Adrenal gland (tissue), 12 donors: ENCODE data around the gene PDE7B. TPM values are rescaled to one million over a fixed set of nuclear protein-coding genes. Genes with fewer than 3 reads are reported as not detected.

ENCODE experiments used
- DNase-seq, 7 donors: peaks; one replicate each; pipeline ENCODE4 v3.0.0-alpha.2; 2019 to 2020
- H3K27ac ChIP-seq, 5 donors: fragments of 200-600 bp; sonication (generic) in 4 of 5; 1 replicate in 3 of 5; 2 replicates in 2 of 5; pipeline versions ENCODE4 v1.5.1 to v1.8.0; 2016 to 2020; ENCODE audit warnings: mild to moderate bottlenecking in 1 of 5
- H3K27me3 ChIP-seq: fragments of 200-600 bp; 2 replicates; pipeline ENCODE4 v1.8.0; 2021
- H3K36me3 ChIP-seq, 2 donors: fragments of 200-600 bp; replicated peaks in 1 of 2; 1 replicate in 1 of 2; 2 replicates in 1 of 2; pipeline versions ENCODE4 v1.5.1 to v1.8.0; 2018 to 2022
- H3K4me1 ChIP-seq, 2 donors: fragments of 200-600 bp; replicated peaks in 1 of 2; 1 replicate in 1 of 2; 2 replicates in 1 of 2; pipeline versions ENCODE4 v1.5.1 to v1.8.0; 2018 to 2021
- H3K4me3 ChIP-seq, 4 donors: fragments of 200-600 bp; sonication (generic) in 3 of 4; one replicate each; pipeline ENCODE4 v1.5.1; 2016 to 2018
- H3K9me3 ChIP-seq, 3 donors: fragments of 200-600 bp; sonication (generic) in 1 of 3; replicated peaks in 1 of 3; 1 replicate in 2 of 3; 2 replicates in 1 of 3; pipeline versions ENCODE4 v1.5.1 to v1.8.0; 2016 to 2021
- CTCF ChIP-seq, 6 experiments: fragments of 450-650 bp in 4 of 6; fragments of 200-600 bp in 2 of 6; sonication (generic) in 1 of 6; IDR thresholded peaks; 1 replicate in 5 of 6; 2 replicates in 1 of 6; pipeline versions ENCODE4 v1.5.1 to v1.8.0; 2016 to 2021; ENCODE audit warnings: antibody characterized with exemption in 6 of 6, mild to moderate bottlenecking in 2 of 6, moderate library complexity in 1 of 6
- POLR2A ChIP-seq, 2 donors: fragments of 450-650 bp; IDR thresholded peaks; one replicate each; pipeline ENCODE4 v1.6.1; 2017; ENCODE audit warnings: antibody characterized with exemption in 2 of 2, mild to moderate bottlenecking in 2 of 2, moderate library complexity in 1 of 2
- WGBS, 4 donors: extraction: QIAGEN DNeasy Blood & Tissue Kit in 2 of 4; methylation state at CpG; one replicate each; pipeline versions ENCODE4 v1.1.5 to v1.1.7; 2013 to 2017; 5-methylcytosine and 5-hydroxymethylcytosine counted together
- intact Hi-C, 2 donors: fragments of 100-400 bp; cut with DNase I; formaldehyde crosslinking; loops; one replicate each; pipeline versions ENCODE4 v1.14.1 to v1.15.0; 2022 to 2023
- polyA plus RNA-seq, 3 donors: library from polyadenylated mRNA; stranded (reverse); fragments of 200-250 nt in 2 of 3; fragments of 350-450 nt in 1 of 3; fragmentation: Illumina TruSeq in 1 of 3; extraction: RNeasy Lipid Tissue Mini Kit (QIAGEN cat#74804) in 1 of 3; gene quantifications; one replicate each; pipeline ENCODE4 v1.2.3, GENCODE V29; 2013 to 2014
- total RNA-seq, 9 donors: library from RNA; depleted of rRNA in 4 of 9; stranded (reverse); fragments of >200 nt in 4 of 9; fragments of 120-200 nt in 1 of 9; fragmentation: NEBNext Ultra II Directional in 1 of 9; extraction: Animal tissue kit (Norgen Biotek cat#: 25700) in 1 of 9; gene quantifications; one replicate each; pipeline versions ENCODE4 v1.1.0 to v1.2.4, GENCODE V29; 2013 to 2023
- donor health status: healthy with polysubstance abuse.
- donor health status: Bipolar disorder and iron deficiency.
- donor health status: DM: yes; HTN: yes; CAD: no.
- donor health status: DM: no; HTN: no; CAD: no.
- donor health status: DM: no; HTN: no; CAD: no.
- donor health status: DM: yes; HTN: yes; CAD: no.

Gene PDE7B
- total and polyA plus RNA-seq, 12 donors, result 1.3 to 11.5 (median 5.2) TPM

GRCh38 chr6:136033416-136033815, 181.9 kb downstream of the PDE7B start:
- intact Hi-C loops, result loop anchor here (10.0 kb wide), 1 partner anchor 191 kb away; no protein-coding TSS in a partner anchor
- WGBS, 4 donors, result 90 to 95% (median 94%) methylated on average over 4 of the region's 4 CpGs
- no peak for TF ChIP-seq CTCF (IDR thresholded peaks at IDR 0.05)
- TF ChIP-seq POLR2A (IDR thresholded peaks at IDR 0.05), result no peak

GRCh38 chr6:136034422-136034821, 182.9 kb downstream of the PDE7B start:
- peaks cover 0 to 20% of the 10 kb centered on the region in 2 donors for H3K4me1 ChIP-seq
- no peaks in the 10 kb centered on the region for H3K36me3 ChIP-seq
- H3K27ac ChIP-seq, result peak overlapping the region in 1 of 5 donors; percentile 60
- TF ChIP-seq CTCF (IDR thresholded peaks at IDR 0.05), result no peak
- no peak for TF ChIP-seq POLR2A (IDR thresholded peaks at IDR 0.05)
- no peak overlapping the region for H3K4me3 ChIP-seq
- H3K9me3 ChIP-seq, result no peaks in the 10 kb centered on the region
- intact Hi-C loops, result loop anchor here (10.0 kb wide), 1 partner anchor 190 kb away; no protein-coding TSS in a partner anchor
- H3K27me3 ChIP-seq, result no peaks in the 10 kb centered on the region
- 79 to 97% (median 96%) methylated on average over 2 of the region's 2 CpGs for WGBS, 4 donors
- DNase-seq, result no peak

More at GRCh38 chr6:136033416-136033815, 181.9 kb downstream of the PDE7B start:
- Histone ChIP-seq H3K36me3 (no peaks in the 10 kb centered on the region), H3K27me3 (no peaks in the 10 kb centered on the region), H3K4me3 (no peak overlapping the region), H3K27ac (no peak overlapping the region), H3K4me1 (peaks cover 0 to 20% of the 10 kb centered on the region in 2 donors), H3K9me3 (no peaks in the 10 kb centered on the region)
- no peak for DNase-seq

GRCh38 chr6:136035378-136036070, 184.0 kb downstream of the PDE7B start:
- no peak overlapping the region for H3K4me3 ChIP-seq
- DNase-seq, result peak in 1 of 7 donors; percentile 56

GRCh38 chr6:136036071-136036380, 184.5 kb downstream of the PDE7B start:
- Histone ChIP-seq H3K27me3 (no peaks in the 10 kb centered on the region), H3K36me3 (no peaks in the 10 kb centered on the region), H3K4me3 (no peak overlapping the region), H3K9me3 (no peaks in the 10 kb centered on the region), H3K27ac (peak overlapping the region in 2 of 5 donors; percentile 5 to 80), H3K4me1 (peaks cover 0 to 20% of the 10 kb centered on the region in 2 donors)
- TF ChIP-seq POLR2A (IDR thresholded peaks at IDR 0.05), result no peak
- TF ChIP-seq CTCF (IDR thresholded peaks at IDR 0.05), result no peak
- intact Hi-C loops, result loop anchor here (10.0 kb wide), 1 partner anchor 189 kb away; no protein-coding TSS in a partner anchor
- no peak for DNase-seq
- 63 to 74% (median 67%) methylated on average over 2 of the region's 2 CpGs for WGBS, 4 donors

More at GRCh38 chr6:136035378-136036070, 184.0 kb downstream of the PDE7B start:
- H3K36me3 ChIP-seq, result no peaks in the 10 kb centered on the region
- intact Hi-C loops, result loop anchor here (10.0 kb wide), 1 partner anchor 189 kb away; no protein-coding TSS in a partner anchor
- H3K27ac ChIP-seq, result peak overlapping the region in 2 of 5 donors; percentile 0 to 80
- WGBS, 4 donors, result 39 to 55% (median 47%) methylated on average over 4 of the region's 4 CpGs
- H3K27me3 ChIP-seq, result no peaks in the 10 kb centered on the region
- no peaks in the 10 kb centered on the region for H3K9me3 ChIP-seq
- peaks cover 0 to 20% of the 10 kb centered on the region in 2 donors for H3K4me1 ChIP-seq
- TF ChIP-seq CTCF (IDR thresholded peaks at IDR 0.05), result no peak
- no peak for TF ChIP-seq POLR2A (IDR thresholded peaks at IDR 0.05)
